IMR-90 (cell line): ENCODE results near the gene PPP1R16B. TPM values are rescaled to one million over a fixed set of nuclear protein-coding genes. Genes with fewer than 3 reads are reported as not detected.

Experiments
- ATAC-seq: fragments of 200-7000 bp; cut with Tn5 transposase; 2 replicates; pipeline ENCODE4 v1.9.1; 2020; ENCODE audit warnings: low read depth, mild to moderate bottlenecking, moderate library complexity
- BruUV-seq: library from RNA; stranded (reverse); fragments of 400-500 nt; replicated peaks from 2 replicates; lab custom pipeline; 2021; lab: Mats Ljungman, UMichigan
- CTCF ChIA-PET: fragments of 300-600 bp; formaldehyde crosslinking; extraction: SDS; loops from one replicate; lab custom pipeline; 2021; ENCODE audit warnings: antibody characterized with exemption; lab: Yijun Ruan, JAX
- POLR2A ChIA-PET: fragments of 300-600 bp; sonication (Branson Sonifier 250); formaldehyde crosslinking; loops from one replicate; lab custom pipeline; 2022; ENCODE audit warnings: antibody characterized with exemption; ENCODE audit not compliant: unreplicated experiment; lab: Charles Lee
- DNase-seq: peaks from one replicate; pipeline ENCODE4 v3.0.0; 2013
- H2AFZ ChIP-seq: replicated peaks from 2 replicates; pipeline ENCODE3; 2013; ENCODE audit warnings: low read length, mild to moderate bottlenecking; ENCODE audit not compliant: poor library complexity
- H2AK5ac ChIP-seq: 2 replicates; pipeline ENCODE4 v1.6.1; 2013; ENCODE audit warnings: low read depth, low read length, inconsistent platforms
- H2AK9ac ChIP-seq: replicated peaks from 2 replicates; pipeline ENCODE3; 2013; ENCODE audit warnings: mild to moderate bottlenecking, low read depth, low read length, moderate library complexity; ENCODE audit not compliant: poor library complexity
- H2BK120ac ChIP-seq: 2 replicates; pipeline ENCODE4 v1.6.1; 2013; ENCODE audit warnings: low read depth, low read length, inconsistent platforms
- H2BK15ac ChIP-seq: 3 replicates; pipeline ENCODE4 v1.6.1; 2013; ENCODE audit warnings: low read depth, low read length, inconsistent platforms
- H2BK20ac ChIP-seq: 2 replicates; pipeline ENCODE4 v1.6.1; 2013; ENCODE audit warnings: low read depth, mild to moderate bottlenecking, inconsistent platforms, low read length, moderate library complexity
- H2BK5ac ChIP-seq: 2 replicates; pipeline ENCODE4 v1.6.1; 2013; ENCODE audit warnings: mild to moderate bottlenecking, low read depth, low read length, inconsistent platforms; ENCODE audit not compliant: poor library complexity, severe bottlenecking
- H3K14ac ChIP-seq: replicated peaks from 2 replicates; pipeline ENCODE4 v1.6.1; 2013; ENCODE audit warnings: low read depth, low read length, inconsistent platforms
- H3K18ac ChIP-seq: 2 replicates; pipeline ENCODE4 v1.6.1; 2013; ENCODE audit warnings: low read depth, low read length, control low read depth
- H3K23ac ChIP-seq: 2 replicates; pipeline ENCODE4 v1.6.1; 2013; ENCODE audit warnings: low read depth, low read length, inconsistent platforms
- H3K27ac ChIP-seq: 2 replicates; pipeline ENCODE4 v1.5.1; 2013; ENCODE audit warnings: mild to moderate bottlenecking, control low read depth, low read length; ENCODE audit not compliant: insufficient read depth
- H3K27me3 ChIP-seq: 2 replicates; pipeline ENCODE4 v1.6.1; 2013; ENCODE audit warnings: low read length; ENCODE audit not compliant: control insufficient read depth, insufficient read depth
- H3K36me3 ChIP-seq: 2 replicates; pipeline ENCODE4 v1.6.1; 2013; ENCODE audit warnings: low read length, mixed read lengths; ENCODE audit not compliant: control insufficient read depth, insufficient read depth
- H3K4ac ChIP-seq: 2 replicates; pipeline ENCODE4 v1.6.1; 2013; ENCODE audit warnings: low read depth, low read length, inconsistent platforms
- H3K4me1 ChIP-seq: 2 replicates; pipeline ENCODE4 v1.6.1; 2013; ENCODE audit warnings: low read length, mixed read lengths; ENCODE audit not compliant: control insufficient read depth, insufficient read depth
- H3K4me2 ChIP-seq: 2 replicates; pipeline ENCODE4 v1.6.1; 2013; ENCODE audit warnings: low read depth, mild to moderate bottlenecking, control low read depth, low read length, moderate library complexity
- H3K4me3 ChIP-seq: 2 replicates; pipeline ENCODE4 v1.5.1; 2013; ENCODE audit warnings: low read depth, mild to moderate bottlenecking, control low read depth, low read length, moderate library complexity; ENCODE audit not compliant: insufficient read depth
- H3K56ac ChIP-seq: 2 replicates; pipeline ENCODE4 v1.6.1; 2013; ENCODE audit warnings: low read length, inconsistent platforms; ENCODE audit not compliant: insufficient read depth; ENCODE audit errors: extremely low read depth
- H3K79me1 ChIP-seq, 2 experiments: 2 replicates each; pipeline ENCODE4 v1.6.1; 2013; ENCODE audit warnings: low read length in 2 of 2, inconsistent platforms in 1 of 2, low read depth in 1 of 2
- H3K9ac ChIP-seq: 2 replicates; pipeline ENCODE4 v1.6.1; 2013; ENCODE audit warnings: low read depth, low read length, control low read depth
- H3K9me1 ChIP-seq: 2 replicates; pipeline ENCODE4 v1.6.1; 2013; ENCODE audit warnings: low read length, inconsistent platforms; ENCODE audit not compliant: insufficient read depth
- H3K9me3 ChIP-seq: 2 replicates; pipeline ENCODE4 v1.6.1; 2013; ENCODE audit warnings: low read length; ENCODE audit not compliant: control insufficient read depth, insufficient read depth
- H4K20me1 ChIP-seq: 2 replicates; pipeline ENCODE4 v1.6.1; 2013; ENCODE audit warnings: low read length, inconsistent platforms; ENCODE audit not compliant: insufficient read depth
- H4K5ac ChIP-seq: 2 replicates; pipeline ENCODE4 v1.6.1; 2013; ENCODE audit warnings: mild to moderate bottlenecking, low read depth, low read length, control low read depth
- H4K8ac ChIP-seq, 2 experiments: 2 replicates each; pipeline ENCODE4 v1.6.1; 2013; ENCODE audit warnings: low read depth in 2 of 2, low read length in 2 of 2, control low read depth in 1 of 2, inconsistent platforms in 1 of 2
- H4K91ac ChIP-seq: 2 replicates; pipeline ENCODE4 v1.6.1; 2013; ENCODE audit warnings: low read depth, low read length, inconsistent platforms; ENCODE audit not compliant: insufficient read depth
- BHLHE40 ChIP-seq: fragments of 150-350 bp; IDR thresholded peaks from 2 replicates; pipeline ENCODE4 v1.6.1; 2016; ENCODE audit warnings: mild to moderate bottlenecking, low read depth, low read length
- CEBPB ChIP-seq: IDR thresholded peaks from 2 replicates; pipeline ENCODE4 v1.6.1; 2012; ENCODE audit warnings: low read depth, low read length, improper control_type of control experiment
- CHD1 ChIP-seq: IDR thresholded peaks from 2 replicates; pipeline ENCODE4 v1.6.1; 2012; ENCODE audit warnings: low read depth, low read length, improper control_type of control experiment
- CTCF ChIP-seq: conservative IDR thresholded peaks from 2 replicates; pipeline ENCODE4 v1.5.1; 2012; ENCODE audit warnings: mild to moderate bottlenecking, low read depth, low read length, improper control_type of control experiment
- FOS ChIP-seq: fragments of 150-350 bp; IDR thresholded peaks from 2 replicates; pipeline ENCODE4 v1.6.1; 2016; ENCODE audit warnings: low read depth, low read length
- MAFK ChIP-seq: IDR thresholded peaks from 2 replicates; pipeline ENCODE4 v1.6.1; 2012; ENCODE audit warnings: low read depth, low read length, improper control_type of control experiment
- MAZ ChIP-seq: IDR thresholded peaks from 2 replicates; pipeline ENCODE4 v1.6.1; 2012; ENCODE audit warnings: low read depth, mild to moderate bottlenecking, low read length, improper control_type of control experiment, moderate library complexity, borderline replicate concordance
- MXI1 ChIP-seq: IDR thresholded peaks from 2 replicates; pipeline ENCODE4 v1.6.1; 2012; ENCODE audit warnings: low read depth, mild to moderate bottlenecking, low read length, moderate library complexity, borderline replicate concordance
- NFE2L2 ChIP-seq: fragments of 150-350 bp; IDR thresholded peaks from 2 replicates; pipeline ENCODE4 v1.6.1; 2016; ENCODE audit warnings: low read depth, mild to moderate bottlenecking, low read length
- POLR2A ChIP-seq: IDR thresholded peaks from 2 replicates; pipeline ENCODE4 v1.6.1; 2012; ENCODE audit warnings: mild to moderate bottlenecking, low read depth, low read length
- RAD21 ChIP-seq: IDR thresholded peaks from 2 replicates; pipeline ENCODE4 v1.6.1; 2012; ENCODE audit warnings: low read length, improper control_type of control experiment
- RCOR1 ChIP-seq: IDR thresholded peaks from 2 replicates; pipeline ENCODE4 v1.6.1; 2012; ENCODE audit warnings: mild to moderate bottlenecking, low read length, improper control_type of control experiment; ENCODE audit not compliant: insufficient replicate concordance
- RFX5 ChIP-seq: IDR thresholded peaks from 2 replicates; pipeline ENCODE4 v1.8.0; 2012; ENCODE audit warnings: low read depth, mild to moderate bottlenecking, low read length, moderate library complexity
- SMC3 ChIP-seq: fragments of 150-350 bp; IDR thresholded peaks from 2 replicates; pipeline ENCODE4 v1.6.1; 2016; ENCODE audit warnings: low read depth, mild to moderate bottlenecking, antibody characterized with exemption, low read length, moderate library complexity
- USF2 ChIP-seq: fragments of 150-350 bp; IDR thresholded peaks from 2 replicates; pipeline ENCODE4 v1.6.1; 2017; ENCODE audit warnings: mild to moderate bottlenecking, antibody characterized with exemption, low read length, low read depth
- WGBS, 2 experiments: methylation state at CpG; one replicate each; pipeline versions ENCODE4 v1.1.5 to v1.1.7; 2013; ENCODE audit warnings: missing lambda C conversion rate in 2 of 2; ENCODE audit not compliant: insufficient read length in 1 of 2; ENCODE audit errors: extremely low coverage in 2 of 2; 5-methylcytosine and 5-hydroxymethylcytosine counted together
- dilution Hi-C: fragments of 300-500 bp; cut with HindIII; formaldehyde crosslinking; loops from one replicate; pipeline ENCODE4 v1.14.3; 2018; ENCODE audit warnings: low sequenced_read_pairs; ENCODE audit not compliant: unreplicated experiment
- in situ Hi-C: fragments of 300-500 bp; cut with MboI; formaldehyde crosslinking; loops from 3 replicates; pipeline ENCODE4 v1.14.3; 2019; ENCODE audit warnings: low sequenced_read_pairs, inconsistent platforms, mixed read lengths
- intact Hi-C: fragments of 100-400 bp; cut with micrococcal nuclease; formaldehyde crosslinking; loops from 2 replicates; pipeline ENCODE4 v1.10.0; 2022
- polyA plus RNA-seq, 3 experiments: library from polyadenylated mRNA; depleted of rRNA; stranded (reverse); fragments of >200 nt; gene quantifications; 2 replicates each; pipeline ENCODE4 v1.2.3, GENCODE V29; 2012; ENCODE audit warnings: low replicate concordance in 1 of 3
- total RNA-seq: library from RNA; depleted of rRNA; stranded (reverse); fragments of >200 nt; gene quantifications from 2 replicates; pipeline ENCODE4 v1.2.3, GENCODE V29; 2012

The PPP1R16B gene
- total and polyA plus RNA-seq, 2 of the 4 experiments (the other 2 are of a cell fraction): not detected

GRCh38 chr20:38872491-38873049 is 67.1 kb downstream of the PPP1R16B start:
- in situ Hi-C loops: no loop called here
- POLR2A ChIA-PET: no interaction called here

More at GRCh38 chr20:38872491-38873049, 67.1 kb downstream of the PPP1R16B start:
- H3K4me2 ChIP-seq: no peak overlapping the region
- H4K8ac ChIP-seq: no peak overlapping the region
- H2BK120ac ChIP-seq: no peak overlapping the region
- H4K91ac ChIP-seq: no peak overlapping the region
- H3K79me1 ChIP-seq: no peaks in the 10 kb centered on the region
- H3K9ac ChIP-seq: no peak overlapping the region
- H3K4ac ChIP-seq: no peak overlapping the region
- dilution Hi-C loops: no loop called here
- H3K36me3 ChIP-seq: no peaks in the 10 kb centered on the region
- no peak overlapping the region for H2BK5ac ChIP-seq
- no peak overlapping the region for H3K18ac ChIP-seq
- peak overlapping the region; percentile 23 for H2AFZ ChIP-seq
- no peaks in the 10 kb centered on the region for H3K9me1 ChIP-seq
- no peak overlapping the region for H2BK20ac ChIP-seq
- H3K27me3 ChIP-seq: peaks cover 12% of the 10 kb centered on the region
- H4K20me1 ChIP-seq: no peaks in the 10 kb centered on the region
- BruUV-seq: no TSS peak
- no peak overlapping the region for H3K27ac ChIP-seq
- WGBS, 2 experiments: 85% methylated on average over 7 of the region's 15 CpGs; no CpG with 5 or more reads in 1 of the 2 experiments
- H3K4me1 ChIP-seq: no peaks in the 10 kb centered on the region
- no peak overlapping the region for H2BK15ac ChIP-seq
- no peak overlapping the region for H3K4me3 ChIP-seq
- TF ChIP-seq POLR2A (no peak), MAZ (no peak), MAFK (no peak), RFX5 (no peak), MXI1 (no peak), NFE2L2 (no peak), CEBPB (no peak), RCOR1 (no peak), SMC3 (no peak), BHLHE40 (no peak), CTCF (no peak), USF2 (no peak), RAD21 (no peak), CHD1 (no peak), FOS (no peak)
- ATAC-seq (no peak), DNase-seq (no peak)
- H2AK5ac ChIP-seq: no peak overlapping the region
- no peak overlapping the region for H3K14ac ChIP-seq
- no peak overlapping the region for H3K56ac ChIP-seq
- H4K5ac ChIP-seq: no peak overlapping the region
- no peak overlapping the region for H3K23ac ChIP-seq
- H3K9me3 ChIP-seq: no peaks in the 10 kb centered on the region
- intact Hi-C loops: no loop called here
- CTCF ChIA-PET: no interaction called here
- H2AK9ac ChIP-seq: no peak overlapping the region
